MM.1S (cell line): Measurements from ENCODE around the gene SLFN13.

Source experiments
- EZH2 ChIP-seq: fragments of 300-600 bp; sonication (generic); optimal IDR thresholded peaks from 2 replicates; pipeline ENCODE3; 2017; ENCODE audit warnings: low read depth, mild to moderate bottlenecking, antibody characterized with exemption, low read length, mixed read lengths
- EZH2phosphoT487 ChIP-seq: fragments of 300-600 bp; sonication (generic); IDR thresholded peaks from 2 replicates; pipeline ENCODE4 v1.6.1; 2018; ENCODE audit warnings: antibody characterized with exemption, low read length
- TF ChIP-seq, protein P1 (sequence below): fragments of 300-600 bp; sonication (generic); IDR thresholded peaks from 2 replicates; pipeline ENCODE4 v1.5.1; 2016; ENCODE audit warnings: antibody characterized with exemption, low read length, mixed read lengths

- TF ChIP-seq, protein P1, sequence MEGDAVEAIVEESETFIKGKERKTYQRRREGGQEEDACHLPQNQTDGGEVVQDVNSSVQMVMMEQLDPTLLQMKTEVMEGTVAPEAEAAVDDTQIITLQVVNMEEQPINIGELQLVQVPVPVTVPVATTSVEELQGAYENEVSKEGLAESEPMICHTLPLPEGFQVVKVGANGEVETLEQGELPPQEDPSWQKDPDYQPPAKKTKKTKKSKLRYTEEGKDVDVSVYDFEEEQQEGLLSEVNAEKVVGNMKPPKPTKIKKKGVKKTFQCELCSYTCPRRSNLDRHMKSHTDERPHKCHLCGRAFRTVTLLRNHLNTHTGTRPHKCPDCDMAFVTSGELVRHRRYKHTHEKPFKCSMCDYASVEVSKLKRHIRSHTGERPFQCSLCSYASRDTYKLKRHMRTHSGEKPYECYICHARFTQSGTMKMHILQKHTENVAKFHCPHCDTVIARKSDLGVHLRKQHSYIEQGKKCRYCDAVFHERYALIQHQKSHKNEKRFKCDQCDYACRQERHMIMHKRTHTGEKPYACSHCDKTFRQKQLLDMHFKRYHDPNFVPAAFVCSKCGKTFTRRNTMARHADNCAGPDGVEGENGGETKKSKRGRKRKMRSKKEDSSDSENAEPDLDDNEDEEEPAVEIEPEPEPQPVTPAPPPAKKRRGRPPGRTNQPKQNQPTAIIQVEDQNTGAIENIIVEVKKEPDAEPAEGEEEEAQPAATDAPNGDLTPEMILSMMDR, result no peak
- TF ChIP-seq EZH2 (no peak), EZH2phosphoT487 (no peak)
Observed at GRCh38 chr17:35496451-35497290, 48.1 kb upstream of the SLFN13 start.
